AG04450 (cell line): ENCODE measurements around the gene ENTPD8. TPM values are rescaled to one million over a fixed set of nuclear protein-coding genes. Genes with fewer than 3 reads are reported as not detected.

Experiments used
- CTCF ChIA-PET: fragments of 300-600, 350-600 bp; formaldehyde crosslinking; extraction: SDS; loops from one replicate; lab custom pipeline; 2022; ENCODE audit warnings: antibody characterized with exemption, inconsistent platforms; lab: Charles Lee
- POLR2A ChIA-PET: fragments of 350-600 bp; formaldehyde crosslinking; extraction: SDS; loops from one replicate; lab custom pipeline; 2021; ENCODE audit warnings: antibody characterized with exemption, inconsistent platforms; lab: Yijun Ruan, JAX
- DNase-seq: peaks from one replicate; pipeline ENCODE4 v3.0.0-alpha.2; 2011; ENCODE audit warnings: low read depth, low spot score
- H3K27ac ChIP-seq: one replicate; pipeline ENCODE4 v1.5.1; 2012; ENCODE audit warnings: low read depth, low read length, control low read depth
- H3K27me3 ChIP-seq: one replicate; pipeline ENCODE4 v1.6.0; 2012; ENCODE audit warnings: low read length; ENCODE audit not compliant: control insufficient read depth, insufficient read depth
- H3K4me3 ChIP-seq: 2 replicates; pipeline ENCODE4 v1.5.1; 2011; ENCODE audit warnings: mild to moderate bottlenecking, low read depth, low read length, control low read depth
- H3K9me3 ChIP-seq: 2 replicates; pipeline ENCODE4 v1.5.1; 2012; ENCODE audit warnings: low read length; ENCODE audit not compliant: control insufficient read depth, insufficient read depth
- CTCF ChIP-seq: IDR thresholded peaks from 2 replicates; pipeline ENCODE4 v1.5.1; 2011; ENCODE audit warnings: low read depth, low read length, control low read depth, inconsistent platforms
- polyA plus RNA-seq: library from polyadenylated mRNA; depleted of rRNA; stranded (reverse); fragments of >200 nt; gene quantifications from 2 replicates; pipeline ENCODE4 v1.2.3, GENCODE V29; 2011

Gene ENTPD8
- polyA plus RNA-seq, 1 experiment = not detected

DNA sequence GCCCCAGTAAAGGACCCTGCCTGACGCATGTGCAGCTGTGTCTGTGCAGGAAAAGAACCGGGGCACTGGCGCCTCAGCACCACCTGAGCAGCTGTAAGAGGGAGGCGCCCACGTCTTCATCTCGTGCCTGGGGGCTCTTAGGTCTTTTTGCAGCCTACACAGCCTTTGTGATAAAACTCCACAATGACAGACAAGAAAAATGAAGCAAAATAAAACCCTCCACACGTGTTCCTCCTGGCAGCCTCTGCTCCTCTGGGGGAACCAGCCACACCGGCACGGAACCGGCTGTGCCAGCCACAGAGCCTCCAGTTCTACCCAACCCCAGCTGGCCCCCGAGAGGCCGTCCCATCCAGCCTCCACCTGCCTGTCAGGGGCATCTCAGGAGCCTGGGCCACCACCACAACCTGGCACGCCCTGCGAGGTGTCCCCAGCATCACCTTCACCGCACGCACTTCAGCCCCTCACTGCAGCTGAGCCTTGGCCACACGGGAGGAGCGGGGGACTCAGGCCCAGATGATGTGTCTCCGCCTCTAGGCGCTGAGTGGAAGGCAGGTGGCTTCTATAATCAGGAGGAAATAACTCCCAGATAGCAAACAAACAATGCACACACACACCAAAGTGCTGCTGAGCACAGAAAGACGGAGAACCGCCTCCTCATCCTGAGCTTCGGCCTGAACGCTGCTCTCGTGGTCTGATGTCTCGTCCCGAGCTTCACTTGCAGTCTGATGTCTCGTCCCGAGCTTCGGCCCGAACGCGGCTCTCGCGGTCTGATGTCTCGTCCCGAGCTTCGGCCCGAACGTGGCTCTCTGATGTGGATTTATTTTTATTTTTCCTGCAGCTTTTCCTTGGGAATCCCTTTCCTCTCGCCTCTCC is 46.5 kb upstream of the ENTPD8 start:
- no peak for DNase-seq
- ChIA-PET POLR2A (interaction anchor here (0.5 kb wide), 1 partner anchor 37 kb away, joined by 3 read pairs; no protein-coding TSS in a partner anchor), CTCF (no interaction called here)
- no peak overlapping the region for H3K4me3 ChIP-seq
- H3K27me3 ChIP-seq = peaks cover 26% of the 10 kb centered on the region
- no peak for TF ChIP-seq CTCF
- H3K9me3 ChIP-seq = peaks cover 5% of the 10 kb centered on the region; the same call in 1 of the 2 replicates
- H3K27ac ChIP-seq = no peak overlapping the region

GRCh38 chr9:137486545-137487453 is 45.6 kb upstream of the ENTPD8 start:
- CTCF ChIA-PET = interaction anchor here (0.8 kb wide), 1 partner anchor 64 kb away, joined by 5 read pairs; the partner anchor contains the start of gene EXD3
- POLR2A ChIA-PET = no interaction called here
- no peak overlapping the region for H3K4me3 ChIP-seq
- H3K9me3 ChIP-seq = peaks cover 9% of the 10 kb centered on the region; the same call in 1 of the 2 replicates
- peaks cover 26% of the 10 kb centered on the region for H3K27me3 ChIP-seq
- no peak for DNase-seq
- no peak overlapping the region for H3K27ac ChIP-seq
- no peak for TF ChIP-seq CTCF

- H3K27me3 ChIP-seq = peaks cover 26% of the 10 kb centered on the region
- peaks cover 13% of the 10 kb centered on the region; the same call in 1 of the 2 replicates for H3K9me3 ChIP-seq
- no peak for DNase-seq
- no peak for TF ChIP-seq CTCF
- no peak overlapping the region for H3K4me3 ChIP-seq
- ChIA-PET POLR2A (no interaction called here), CTCF (interaction anchor here (0.8 kb wide), 1 partner anchor 63 kb away, joined by 5 read pairs; the partner anchor contains the start of gene EXD3)
- no peak overlapping the region for H3K27ac ChIP-seq
Observed at GRCh38 chr9:137486141-137486490, 45.0 kb upstream of the ENTPD8 start.

GRCh38 chr9:137485343-137486140 is 44.4 kb upstream of the ENTPD8 start:
- TF ChIP-seq CTCF = no peak
- H3K9me3 ChIP-seq = peaks cover 13% of the 10 kb centered on the region; the same call in 1 of the 2 replicates
- CTCF ChIA-PET = no interaction called here
- H3K27me3 ChIP-seq = peaks cover 26% of the 10 kb centered on the region
- no peak overlapping the region for H3K4me3 ChIP-seq
- POLR2A ChIA-PET = no interaction called here
- H3K27ac ChIP-seq = no peak overlapping the region
- no peak for DNase-seq
